IMR-90 (cell line): ENCODE measurements around the gene MTM1. TPM values are rescaled to one million over a fixed set of nuclear protein-coding genes. Genes with fewer than 3 reads are reported as not detected.

Experiments used
- ATAC-seq: fragments of 200-7000 bp; cut with Tn5 transposase; 2 replicates; pipeline ENCODE4 v1.9.1; 2020; ENCODE audit warnings: low read depth, mild to moderate bottlenecking, moderate library complexity
- BruUV-seq: library from RNA; stranded (reverse); fragments of 400-500 nt; replicated peaks from 2 replicates; lab custom pipeline; 2021; lab: Mats Ljungman, UMichigan
- CTCF ChIA-PET: fragments of 300-600 bp; formaldehyde crosslinking; extraction: SDS; loops from one replicate; lab custom pipeline; 2021; ENCODE audit warnings: antibody characterized with exemption; lab: Yijun Ruan, JAX
- POLR2A ChIA-PET: fragments of 300-600 bp; sonication (Branson Sonifier 250); formaldehyde crosslinking; loops from one replicate; lab custom pipeline; 2022; ENCODE audit warnings: antibody characterized with exemption; ENCODE audit not compliant: unreplicated experiment; lab: Charles Lee
- DNase-seq: peaks from one replicate; pipeline ENCODE4 v3.0.0; 2013
- H2AFZ ChIP-seq: replicated peaks from 2 replicates; pipeline ENCODE3; 2013; ENCODE audit warnings: low read length, mild to moderate bottlenecking; ENCODE audit not compliant: poor library complexity
- H2AK5ac ChIP-seq: 2 replicates; pipeline ENCODE4 v1.6.1; 2013; ENCODE audit warnings: low read depth, low read length, inconsistent platforms
- H2AK9ac ChIP-seq: replicated peaks from 2 replicates; pipeline ENCODE3; 2013; ENCODE audit warnings: mild to moderate bottlenecking, low read depth, low read length, moderate library complexity; ENCODE audit not compliant: poor library complexity
- H2BK120ac ChIP-seq: 2 replicates; pipeline ENCODE4 v1.6.1; 2013; ENCODE audit warnings: low read depth, low read length, inconsistent platforms
- H2BK15ac ChIP-seq: 3 replicates; pipeline ENCODE4 v1.6.1; 2013; ENCODE audit warnings: low read depth, low read length, inconsistent platforms
- H2BK20ac ChIP-seq: 2 replicates; pipeline ENCODE4 v1.6.1; 2013; ENCODE audit warnings: low read depth, mild to moderate bottlenecking, inconsistent platforms, low read length, moderate library complexity
- H2BK5ac ChIP-seq: 2 replicates; pipeline ENCODE4 v1.6.1; 2013; ENCODE audit warnings: mild to moderate bottlenecking, low read depth, low read length, inconsistent platforms; ENCODE audit not compliant: poor library complexity, severe bottlenecking
- H3K14ac ChIP-seq: replicated peaks from 2 replicates; pipeline ENCODE4 v1.6.1; 2013; ENCODE audit warnings: low read depth, low read length, inconsistent platforms
- H3K18ac ChIP-seq: 2 replicates; pipeline ENCODE4 v1.6.1; 2013; ENCODE audit warnings: low read depth, low read length, control low read depth
- H3K23ac ChIP-seq: 2 replicates; pipeline ENCODE4 v1.6.1; 2013; ENCODE audit warnings: low read depth, low read length, inconsistent platforms
- H3K27ac ChIP-seq: 2 replicates; pipeline ENCODE4 v1.5.1; 2013; ENCODE audit warnings: mild to moderate bottlenecking, control low read depth, low read length; ENCODE audit not compliant: insufficient read depth
- H3K27me3 ChIP-seq: 2 replicates; pipeline ENCODE4 v1.6.1; 2013; ENCODE audit warnings: low read length; ENCODE audit not compliant: control insufficient read depth, insufficient read depth
- H3K36me3 ChIP-seq: 2 replicates; pipeline ENCODE4 v1.6.1; 2013; ENCODE audit warnings: low read length, mixed read lengths; ENCODE audit not compliant: control insufficient read depth, insufficient read depth
- H3K4ac ChIP-seq: 2 replicates; pipeline ENCODE4 v1.6.1; 2013; ENCODE audit warnings: low read depth, low read length, inconsistent platforms
- H3K4me1 ChIP-seq: 2 replicates; pipeline ENCODE4 v1.6.1; 2013; ENCODE audit warnings: low read length, mixed read lengths; ENCODE audit not compliant: control insufficient read depth, insufficient read depth
- H3K4me2 ChIP-seq: 2 replicates; pipeline ENCODE4 v1.6.1; 2013; ENCODE audit warnings: low read depth, mild to moderate bottlenecking, control low read depth, low read length, moderate library complexity
- H3K4me3 ChIP-seq: 2 replicates; pipeline ENCODE4 v1.5.1; 2013; ENCODE audit warnings: low read depth, mild to moderate bottlenecking, control low read depth, low read length, moderate library complexity; ENCODE audit not compliant: insufficient read depth
- H3K56ac ChIP-seq: 2 replicates; pipeline ENCODE4 v1.6.1; 2013; ENCODE audit warnings: low read length, inconsistent platforms; ENCODE audit not compliant: insufficient read depth; ENCODE audit errors: extremely low read depth
- H3K79me1 ChIP-seq, 2 experiments: 2 replicates each; pipeline ENCODE4 v1.6.1; 2013; ENCODE audit warnings: low read length in 2 of 2, inconsistent platforms in 1 of 2, low read depth in 1 of 2
- H3K9ac ChIP-seq: 2 replicates; pipeline ENCODE4 v1.6.1; 2013; ENCODE audit warnings: low read depth, low read length, control low read depth
- H3K9me1 ChIP-seq: 2 replicates; pipeline ENCODE4 v1.6.1; 2013; ENCODE audit warnings: low read length, inconsistent platforms; ENCODE audit not compliant: insufficient read depth
- H3K9me3 ChIP-seq: 2 replicates; pipeline ENCODE4 v1.6.1; 2013; ENCODE audit warnings: low read length; ENCODE audit not compliant: control insufficient read depth, insufficient read depth
- H4K20me1 ChIP-seq: 2 replicates; pipeline ENCODE4 v1.6.1; 2013; ENCODE audit warnings: low read length, inconsistent platforms; ENCODE audit not compliant: insufficient read depth
- H4K5ac ChIP-seq: 2 replicates; pipeline ENCODE4 v1.6.1; 2013; ENCODE audit warnings: mild to moderate bottlenecking, low read depth, low read length, control low read depth
- H4K8ac ChIP-seq, 2 experiments: 2 replicates each; pipeline ENCODE4 v1.6.1; 2013; ENCODE audit warnings: low read depth in 2 of 2, low read length in 2 of 2, control low read depth in 1 of 2, inconsistent platforms in 1 of 2
- H4K91ac ChIP-seq: 2 replicates; pipeline ENCODE4 v1.6.1; 2013; ENCODE audit warnings: low read depth, low read length, inconsistent platforms; ENCODE audit not compliant: insufficient read depth
- BHLHE40 ChIP-seq: fragments of 150-350 bp; IDR thresholded peaks from 2 replicates; pipeline ENCODE4 v1.6.1; 2016; ENCODE audit warnings: mild to moderate bottlenecking, low read depth, low read length
- CHD1 ChIP-seq: IDR thresholded peaks from 2 replicates; pipeline ENCODE4 v1.6.1; 2012; ENCODE audit warnings: low read depth, low read length, improper control_type of control experiment
- NFE2L2 ChIP-seq: fragments of 150-350 bp; IDR thresholded peaks from 2 replicates; pipeline ENCODE4 v1.6.1; 2016; ENCODE audit warnings: low read depth, mild to moderate bottlenecking, low read length
- RCOR1 ChIP-seq: IDR thresholded peaks from 2 replicates; pipeline ENCODE4 v1.6.1; 2012; ENCODE audit warnings: mild to moderate bottlenecking, low read length, improper control_type of control experiment; ENCODE audit not compliant: insufficient replicate concordance
- USF2 ChIP-seq: fragments of 150-350 bp; IDR thresholded peaks from 2 replicates; pipeline ENCODE4 v1.6.1; 2017; ENCODE audit warnings: mild to moderate bottlenecking, antibody characterized with exemption, low read length, low read depth
- WGBS, 2 experiments: methylation state at CpG; one replicate each; pipeline versions ENCODE4 v1.1.5 to v1.1.7; 2013; ENCODE audit warnings: missing lambda C conversion rate in 2 of 2; ENCODE audit not compliant: insufficient read length in 1 of 2; ENCODE audit errors: extremely low coverage in 2 of 2; 5-methylcytosine and 5-hydroxymethylcytosine counted together
- dilution Hi-C: fragments of 300-500 bp; cut with HindIII; formaldehyde crosslinking; loops from one replicate; pipeline ENCODE4 v1.14.3; 2018; ENCODE audit warnings: low sequenced_read_pairs; ENCODE audit not compliant: unreplicated experiment
- in situ Hi-C: fragments of 300-500 bp; cut with MboI; formaldehyde crosslinking; loops from 3 replicates; pipeline ENCODE4 v1.14.3; 2019; ENCODE audit warnings: low sequenced_read_pairs, inconsistent platforms, mixed read lengths
- intact Hi-C: fragments of 100-400 bp; cut with micrococcal nuclease; formaldehyde crosslinking; loops from 2 replicates; pipeline ENCODE4 v1.10.0; 2022
- polyA plus RNA-seq, 3 experiments: library from polyadenylated mRNA; depleted of rRNA; stranded (reverse); fragments of >200 nt; gene quantifications; 2 replicates each; pipeline ENCODE4 v1.2.3, GENCODE V29; 2012; ENCODE audit warnings: low replicate concordance in 1 of 3
- total RNA-seq: library from RNA; depleted of rRNA; stranded (reverse); fragments of >200 nt; gene quantifications from 2 replicates; pipeline ENCODE4 v1.2.3, GENCODE V29; 2012
- TF ChIP-seq, protein P1 (sequence below): fragments of 150-350 bp; IDR thresholded peaks from 2 replicates; pipeline ENCODE4 v1.6.1; 2016; ENCODE audit warnings: low read depth, mild to moderate bottlenecking, low read length, moderate library complexity, borderline replicate concordance

Gene MTM1
- total and polyA plus RNA-seq, 2 of the 4 experiments (the other 2 are of a cell fraction): 3.8 to 5.6 TPM

GRCh38 chrX:150529587-150529986 is 38.8 kb upstream of the MTM1 start:
- POLR2A ChIA-PET: no interaction called here
- BruUV-seq: no TSS peak
- no CpG with 5 or more reads among the region's 3 CpGs for WGBS, 2 experiments

More at GRCh38 chrX:150529587-150529986, 38.8 kb upstream of the MTM1 start:
- Histone ChIP-seq H3K9ac (no peak overlapping the region), H3K27me3 (no peaks in the 10 kb centered on the region; the same call in 1 of the 2 replicates), H3K4ac (no peak overlapping the region), H2BK15ac (no peak overlapping the region), H2AK5ac (no peak overlapping the region), H3K18ac (no peak overlapping the region), H4K91ac (no peak overlapping the region), H4K8ac (no peak overlapping the region), H3K4me2 (no peak overlapping the region), H4K5ac (no peak overlapping the region), H3K4me3 (no peak overlapping the region), H2BK20ac (no peak overlapping the region), H2BK5ac (no peak overlapping the region), H3K9me1 (no peaks in the 10 kb centered on the region), H3K56ac (no peak overlapping the region), H3K14ac (no peak overlapping the region), H4K20me1 (no peaks in the 10 kb centered on the region), H3K79me1 (no peaks in the 10 kb centered on the region), H3K4me1 (no peaks in the 10 kb centered on the region), H2AFZ (no peak overlapping the region), H3K9me3 (no peaks in the 10 kb centered on the region; the same call in 1 of the 2 replicates), H2BK120ac (no peak overlapping the region), H3K36me3 (no peaks in the 10 kb centered on the region), H2AK9ac (no peak overlapping the region), H3K23ac (no peak overlapping the region), H3K27ac (no peak overlapping the region)
- CTCF ChIA-PET: interaction anchor here (0.6 kb wide), 1 partner anchor 579 kb away, joined by 3 read pairs; no protein-coding TSS in a partner anchor
- DNase-seq (no peak), ATAC-seq (no peak)
- TF ChIP-seq, protein P1, sequence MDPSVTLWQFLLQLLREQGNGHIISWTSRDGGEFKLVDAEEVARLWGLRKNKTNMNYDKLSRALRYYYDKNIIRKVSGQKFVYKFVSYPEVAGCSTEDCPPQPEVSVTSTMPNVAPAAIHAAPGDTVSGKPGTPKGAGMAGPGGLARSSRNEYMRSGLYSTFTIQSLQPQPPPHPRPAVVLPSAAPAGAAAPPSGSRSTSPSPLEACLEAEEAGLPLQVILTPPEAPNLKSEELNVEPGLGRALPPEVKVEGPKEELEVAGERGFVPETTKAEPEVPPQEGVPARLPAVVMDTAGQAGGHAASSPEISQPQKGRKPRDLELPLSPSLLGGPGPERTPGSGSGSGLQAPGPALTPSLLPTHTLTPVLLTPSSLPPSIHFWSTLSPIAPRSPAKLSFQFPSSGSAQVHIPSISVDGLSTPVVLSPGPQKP: no peak
- no peak for TF ChIP-seq NFE2L2
- TF ChIP-seq USF2: no peak
- no peak for TF ChIP-seq CHD1
- TF ChIP-seq RCOR1: no peak
- no peak for TF ChIP-seq BHLHE40
- dilution Hi-C loops (no loop called here), intact Hi-C loops (no loop called here), in situ Hi-C loops (no loop called here)
